Omental fat pad (tissue), 4 donors: Measurements from ENCODE around the gene RAN. TPM values are rescaled to one million over a fixed set of nuclear protein-coding genes. Genes with fewer than 3 reads are reported as not detected.
A peak's percentile ranks its signal among the peaks of the same experiment; 100 is the strongest.

Source experiments
- ATAC-seq: fragments of 150-250 bp; one replicate; pipeline ENCODE4 v1.9.1; 2016; ENCODE audit warnings: mild to moderate bottlenecking, moderate library complexity; ENCODE audit not compliant: low FRiP score
- DNase-seq: peaks from one replicate; pipeline ENCODE4 v3.0.0-alpha.2; 2019; ENCODE audit warnings: low spot score
- total RNA-seq, 4 donors: library from RNA; depleted of rRNA; stranded (reverse); fragments of >200 nt; gene quantifications; one replicate each; pipeline ENCODE4 v1.1.0, GENCODE V29; 2016
- TF ChIP-seq, protein P1 (sequence below), 3 donors: fragments of 450-650 bp; IDR thresholded peaks; one replicate each; pipeline ENCODE4 v1.5.1; 2016 to 2017; ENCODE audit warnings: antibody characterized with exemption in 3 of 3, mild to moderate bottlenecking in 3 of 3, moderate library complexity in 2 of 3

The RAN gene
- 100 to 1,000 TPM; 159 to 468 (median 228) TPM for total RNA-seq

DNA sequence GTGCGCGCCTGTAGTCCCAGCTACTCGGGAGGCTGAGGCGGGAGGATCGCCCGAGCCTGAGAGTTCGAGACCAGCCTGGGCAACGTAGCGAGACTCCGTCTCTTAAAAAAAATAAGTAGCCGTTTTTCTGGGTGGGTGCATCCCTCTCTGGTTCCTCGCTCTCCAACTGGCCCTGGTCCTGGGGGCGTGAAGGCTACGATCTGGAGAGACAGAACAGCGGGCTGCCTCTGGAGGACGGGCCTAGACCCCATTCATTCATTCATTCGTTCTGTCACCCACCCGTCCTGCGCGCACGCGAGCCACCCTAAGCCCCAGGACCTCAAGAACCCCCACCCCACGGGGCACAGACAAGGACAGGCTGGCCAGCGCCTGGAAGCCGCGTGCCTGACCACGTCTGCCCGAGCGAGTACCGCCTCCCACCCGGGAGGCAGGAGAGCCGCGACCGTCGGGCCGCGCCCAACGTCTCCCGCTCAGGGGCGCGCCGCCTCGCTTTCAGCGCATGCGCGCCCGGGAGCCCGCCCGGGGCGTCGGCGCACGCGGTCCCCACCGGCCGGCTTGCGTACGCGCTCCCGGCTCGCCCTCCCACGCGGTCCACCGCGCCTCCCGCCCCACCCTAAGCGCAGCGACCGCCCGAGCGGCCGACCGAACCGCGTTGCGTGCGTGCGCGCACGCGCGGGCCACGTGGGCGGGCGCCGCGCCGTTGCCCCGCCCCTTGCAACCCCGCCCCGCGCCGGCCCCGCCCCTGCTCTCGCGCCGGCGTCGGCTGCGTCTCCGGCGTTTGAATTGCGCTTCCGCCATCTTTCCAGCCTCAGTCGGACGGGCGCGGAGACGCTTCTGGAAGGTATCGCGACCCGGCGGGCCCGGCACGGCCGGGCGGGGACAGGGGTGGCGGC lies at the start of gene RAN:
Gene RAN (plus strand): TSS at position 781 of the 893 bp plus-strand sequence. CDS start 528 bp downstream, outside the sequence.
- peak; percentile 55 for DNase-seq
- TF ChIP-seq, protein P1, sequence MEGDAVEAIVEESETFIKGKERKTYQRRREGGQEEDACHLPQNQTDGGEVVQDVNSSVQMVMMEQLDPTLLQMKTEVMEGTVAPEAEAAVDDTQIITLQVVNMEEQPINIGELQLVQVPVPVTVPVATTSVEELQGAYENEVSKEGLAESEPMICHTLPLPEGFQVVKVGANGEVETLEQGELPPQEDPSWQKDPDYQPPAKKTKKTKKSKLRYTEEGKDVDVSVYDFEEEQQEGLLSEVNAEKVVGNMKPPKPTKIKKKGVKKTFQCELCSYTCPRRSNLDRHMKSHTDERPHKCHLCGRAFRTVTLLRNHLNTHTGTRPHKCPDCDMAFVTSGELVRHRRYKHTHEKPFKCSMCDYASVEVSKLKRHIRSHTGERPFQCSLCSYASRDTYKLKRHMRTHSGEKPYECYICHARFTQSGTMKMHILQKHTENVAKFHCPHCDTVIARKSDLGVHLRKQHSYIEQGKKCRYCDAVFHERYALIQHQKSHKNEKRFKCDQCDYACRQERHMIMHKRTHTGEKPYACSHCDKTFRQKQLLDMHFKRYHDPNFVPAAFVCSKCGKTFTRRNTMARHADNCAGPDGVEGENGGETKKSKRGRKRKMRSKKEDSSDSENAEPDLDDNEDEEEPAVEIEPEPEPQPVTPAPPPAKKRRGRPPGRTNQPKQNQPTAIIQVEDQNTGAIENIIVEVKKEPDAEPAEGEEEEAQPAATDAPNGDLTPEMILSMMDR (IDR thresholded peaks at IDR 0.05) = no peak
- peak; percentile 92 for ATAC-seq

DNA sequence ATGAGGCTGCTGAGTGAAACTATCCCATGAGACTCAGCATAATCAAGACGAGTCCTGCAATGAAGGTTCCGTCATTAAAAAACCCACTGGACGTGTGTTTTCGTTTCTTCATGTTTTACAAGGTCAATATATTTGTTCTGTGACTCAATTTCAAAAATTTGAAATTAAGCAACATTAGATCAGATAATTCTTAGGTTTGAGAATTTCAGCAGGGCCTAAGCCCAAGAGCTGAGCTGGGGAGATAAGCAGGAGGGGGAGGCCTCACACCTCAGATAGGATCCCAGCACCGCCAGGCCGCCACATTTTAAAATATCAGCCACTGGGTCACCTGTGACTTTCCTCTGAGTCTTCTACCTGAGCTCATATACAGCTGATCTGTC lies 46.1 kb upstream of the RAN start:
- DNase-seq = no peak
- peak; percentile 35 for ATAC-seq
- TF ChIP-seq, protein P1 (IDR thresholded peaks at IDR 0.05) = no peak

DNA sequence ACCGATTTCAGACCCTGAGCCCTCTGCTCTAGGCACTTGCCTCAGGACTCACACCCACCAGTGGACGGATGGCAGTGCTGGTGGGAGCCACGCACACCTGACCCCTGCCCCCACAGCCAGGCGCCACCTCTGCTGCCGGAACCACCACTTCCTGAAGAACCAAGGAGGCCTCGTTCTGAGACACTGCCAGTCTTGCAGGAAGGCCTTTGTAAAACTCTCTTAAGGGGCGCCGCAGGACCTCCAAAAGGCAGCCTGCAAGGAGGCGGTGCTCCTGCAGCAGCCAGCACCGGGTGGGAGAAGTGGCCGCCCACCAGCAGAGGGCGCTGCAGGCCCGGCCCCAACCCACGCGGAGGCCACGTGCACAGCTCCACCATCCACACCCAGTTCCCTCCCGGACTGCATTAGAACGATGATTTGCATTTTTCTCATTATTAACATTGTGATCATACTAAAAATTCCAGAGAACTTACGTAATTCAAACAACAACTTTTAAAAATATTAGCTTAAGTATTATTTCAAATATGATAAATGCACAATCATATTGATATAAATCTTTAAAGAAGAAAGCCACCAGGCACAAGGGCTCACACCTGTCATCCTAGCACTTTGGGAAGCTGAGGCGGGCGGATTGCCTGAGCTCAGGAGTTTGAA lies 45.6 kb upstream of the RAN start:
- TF ChIP-seq, protein P1 (IDR thresholded peaks at IDR 0.05) = no peak
- ATAC-seq (peak; percentile 67), DNase-seq (no peak)

DNA sequence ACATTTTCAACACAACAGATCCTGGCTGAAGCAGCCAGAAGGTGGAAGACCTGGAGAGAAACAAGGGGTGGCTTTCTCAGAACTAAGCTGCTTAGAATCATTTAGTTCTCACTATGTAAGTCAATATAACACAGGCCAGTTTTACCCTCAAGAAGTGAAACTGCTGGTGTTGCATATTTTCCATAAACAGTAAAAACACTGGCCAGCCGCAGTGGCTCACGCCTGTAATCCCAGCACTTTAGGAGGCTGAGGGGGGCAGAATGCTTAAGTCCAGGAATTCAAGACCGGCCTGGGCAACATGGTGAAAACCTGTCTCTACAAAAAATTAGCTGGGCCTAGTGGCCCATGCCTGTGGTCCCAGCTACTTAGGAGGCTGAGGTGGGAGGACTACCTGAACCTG lies 44.4 kb upstream of the RAN start:
- DNase-seq = no peak
- ATAC-seq = no peak
- TF ChIP-seq, protein P1 (IDR thresholded peaks at IDR 0.05) = no peak

DNA sequence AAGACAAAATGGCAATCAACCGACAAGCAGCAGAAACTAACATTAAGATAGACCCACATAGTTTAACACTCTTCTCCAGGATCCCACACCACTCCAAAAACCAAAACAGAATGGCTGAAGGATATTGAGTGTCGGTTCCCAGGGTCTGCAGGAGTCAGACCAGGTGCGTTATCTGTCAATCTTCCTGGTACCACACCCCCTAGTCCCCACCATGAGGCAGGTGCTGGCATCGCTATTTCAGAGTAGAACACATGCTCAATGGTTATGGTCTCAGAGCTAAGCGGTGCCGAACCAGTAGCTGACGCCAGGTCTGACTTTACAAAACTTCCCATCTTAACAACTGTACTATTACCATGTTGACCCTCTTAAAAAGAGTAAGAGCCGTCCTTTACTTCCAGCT lies 43.0 kb upstream of the RAN start:
- ATAC-seq = no peak
- no peak for DNase-seq
- TF ChIP-seq, protein P1 (IDR thresholded peaks at IDR 0.05) = no peak

DNA sequence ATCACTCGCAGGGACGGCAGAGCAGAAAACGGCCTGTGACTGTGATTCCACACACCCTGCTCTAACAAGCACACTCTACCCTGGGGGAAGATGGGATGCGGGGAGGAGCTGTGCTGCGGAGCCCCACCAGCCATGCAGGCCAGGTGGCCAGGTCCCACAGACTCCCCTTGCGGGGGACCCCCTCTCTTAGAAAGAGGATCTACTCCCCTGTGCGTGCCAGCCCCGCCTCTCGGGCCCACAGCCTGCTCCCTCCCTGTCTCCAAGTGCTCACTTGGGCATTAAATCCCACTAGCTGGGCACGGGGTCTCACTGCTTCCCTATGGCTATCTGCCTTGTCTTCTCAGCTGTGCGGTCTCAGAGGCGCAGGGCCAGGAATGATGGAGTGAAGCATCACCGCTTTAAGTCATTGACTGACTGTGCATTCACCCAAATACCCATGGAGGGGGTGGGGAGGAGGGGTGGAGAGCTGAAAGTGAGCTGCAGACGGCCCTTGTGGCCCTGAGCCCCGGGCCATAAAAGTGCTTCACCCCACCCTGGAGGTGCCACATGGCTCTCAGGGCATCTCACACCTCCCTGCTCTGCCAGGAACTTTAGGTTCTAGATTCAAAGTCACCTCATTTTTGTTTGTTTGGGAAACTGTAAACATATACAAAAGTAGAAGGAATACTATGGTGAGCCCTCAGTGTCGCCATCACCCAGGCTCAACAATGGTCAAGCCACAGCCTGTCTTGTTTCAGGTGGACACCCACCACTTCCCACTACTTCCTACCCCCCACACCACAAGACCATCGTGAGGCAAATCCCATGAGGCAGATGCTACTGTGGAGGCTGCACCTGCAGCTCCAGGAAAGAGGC lies 42.2 kb upstream of the RAN start:
- TF ChIP-seq, protein P1 (IDR thresholded peaks at IDR 0.05) = no peak
- no peak for DNase-seq
- ATAC-seq = no peak
